ENCODE results near the gene SLC6A14. TPM values are rescaled to one million over a fixed set of nuclear protein-coding genes. Genes with fewer than 3 reads are reported as not detected.

SLC6A14 gene, protein sequence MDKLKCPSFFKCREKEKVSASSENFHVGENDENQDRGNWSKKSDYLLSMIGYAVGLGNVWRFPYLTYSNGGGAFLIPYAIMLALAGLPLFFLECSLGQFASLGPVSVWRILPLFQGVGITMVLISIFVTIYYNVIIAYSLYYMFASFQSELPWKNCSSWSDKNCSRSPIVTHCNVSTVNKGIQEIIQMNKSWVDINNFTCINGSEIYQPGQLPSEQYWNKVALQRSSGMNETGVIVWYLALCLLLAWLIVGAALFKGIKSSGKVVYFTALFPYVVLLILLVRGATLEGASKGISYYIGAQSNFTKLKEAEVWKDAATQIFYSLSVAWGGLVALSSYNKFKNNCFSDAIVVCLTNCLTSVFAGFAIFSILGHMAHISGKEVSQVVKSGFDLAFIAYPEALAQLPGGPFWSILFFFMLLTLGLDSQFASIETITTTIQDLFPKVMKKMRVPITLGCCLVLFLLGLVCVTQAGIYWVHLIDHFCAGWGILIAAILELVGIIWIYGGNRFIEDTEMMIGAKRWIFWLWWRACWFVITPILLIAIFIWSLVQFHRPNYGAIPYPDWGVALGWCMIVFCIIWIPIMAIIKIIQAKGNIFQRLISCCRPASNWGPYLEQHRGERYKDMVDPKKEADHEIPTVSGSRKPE
- 0.57 TPM for total RNA-seq

DNA sequence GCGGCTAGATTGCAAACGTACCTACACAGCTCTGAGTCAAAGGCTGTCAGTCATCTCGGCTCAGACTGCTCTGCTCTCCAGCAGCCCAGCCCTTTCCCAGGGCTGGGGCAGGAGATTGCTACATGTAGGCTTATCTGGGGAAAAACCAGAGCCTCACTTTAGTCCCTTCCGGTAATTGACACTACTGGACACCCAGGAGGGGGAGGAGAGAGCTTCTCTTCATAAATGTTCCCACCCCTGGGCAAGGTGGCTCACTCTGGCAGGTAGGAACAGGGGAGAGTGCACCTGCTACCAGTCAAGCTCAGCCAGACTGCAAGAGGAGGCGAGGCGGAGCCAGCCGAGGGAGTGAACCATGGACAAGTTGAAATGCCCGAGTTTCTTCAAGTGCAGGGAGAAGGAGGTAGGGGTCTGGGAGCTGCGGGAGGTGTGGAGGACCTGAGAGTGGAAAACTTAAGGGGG is at the start of gene SLC6A14:
TSS of gene SLC6A14 (plus strand) at position 249 of the 459 bp plus-strand sequence. CDS start at position 353, 104 bp downstream.
- no peak for DNase-seq (ENCODE audit: low spot score)

DNA sequence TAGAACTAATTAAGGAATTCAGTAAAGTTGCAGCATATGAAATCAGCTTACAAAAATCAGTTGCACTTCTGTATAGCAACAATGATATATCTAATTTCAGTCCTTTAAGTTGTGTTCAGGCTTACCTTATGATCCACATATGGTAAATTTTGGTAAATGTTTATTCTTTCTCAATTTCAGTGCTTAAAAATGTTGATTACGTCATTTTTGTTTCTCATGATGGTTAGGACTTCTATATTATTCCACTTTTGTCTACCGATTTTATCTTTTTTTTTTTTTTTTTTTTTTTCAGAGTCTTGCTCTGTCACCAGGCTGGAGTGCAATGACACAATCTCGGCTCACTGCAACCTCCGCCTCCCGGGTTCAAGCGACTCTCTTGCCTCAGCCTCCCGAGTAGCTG is 40.7 kb upstream of the SLC6A14 start:
- no peak for DNase-seq (ENCODE audit: low spot score)

DNA sequence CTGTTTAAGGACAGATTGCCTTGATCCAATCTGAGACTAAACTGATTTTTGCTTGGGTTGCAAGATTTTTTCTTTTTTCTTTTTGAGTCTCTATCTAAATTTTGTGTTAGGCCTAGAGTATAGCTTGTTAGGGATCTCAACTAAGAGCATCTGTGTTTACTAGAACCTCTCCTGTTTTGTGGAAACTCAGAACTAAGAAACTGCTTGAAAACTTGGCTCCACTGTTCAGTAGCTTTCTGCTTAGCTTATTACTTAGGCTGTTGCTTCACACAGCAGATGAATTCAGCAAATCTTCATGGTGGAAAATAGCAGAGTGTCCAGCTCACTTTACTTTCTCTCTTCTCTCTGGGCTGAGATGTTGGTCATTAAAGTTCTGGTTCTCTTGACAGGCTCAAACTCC is 36.7 kb upstream of the SLC6A14 start:
- DNase-seq (ENCODE audit: low spot score) = no peak

DNA sequence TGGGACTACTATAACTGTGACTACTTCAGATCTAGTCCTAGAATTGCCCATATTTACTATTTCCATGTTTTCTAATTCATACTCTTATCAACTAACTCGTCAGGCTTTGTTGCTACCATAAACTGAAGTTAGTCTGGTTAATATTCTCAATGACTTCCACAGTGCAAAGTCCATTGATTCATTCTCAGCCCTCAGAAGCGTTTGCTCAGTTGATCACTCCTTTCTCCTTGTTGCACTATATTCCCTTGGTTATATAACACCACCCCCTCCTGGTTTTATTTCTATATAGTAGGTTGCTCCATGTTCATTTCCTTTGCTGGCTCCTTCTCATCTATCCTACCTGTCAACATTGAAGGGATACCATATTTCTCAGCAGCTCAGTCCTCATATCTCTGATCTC is 27.2 kb upstream of the SLC6A14 start:
- DNase-seq (ENCODE audit: low spot score) = no peak

DNA sequence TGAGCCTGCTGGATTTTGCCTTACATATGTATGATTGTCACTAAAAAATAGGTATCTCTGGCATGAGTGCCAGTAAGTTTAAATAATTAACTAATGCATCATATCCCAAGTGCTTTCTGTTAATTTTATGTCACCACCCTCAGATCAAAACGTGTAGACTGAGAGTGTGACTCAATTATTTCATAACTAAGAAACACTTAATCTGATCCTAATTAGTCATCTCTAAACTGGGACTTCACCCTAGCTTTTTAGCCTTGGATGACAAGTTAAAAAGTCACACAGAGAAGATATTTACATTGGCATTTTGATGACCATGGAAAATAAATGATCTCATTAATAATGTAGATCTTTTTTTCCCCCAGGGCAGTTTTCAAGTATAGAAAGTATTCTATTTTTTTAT is 23.1 kb upstream of the SLC6A14 start:
- no peak for DNase-seq (ENCODE audit: low spot score)

DNA sequence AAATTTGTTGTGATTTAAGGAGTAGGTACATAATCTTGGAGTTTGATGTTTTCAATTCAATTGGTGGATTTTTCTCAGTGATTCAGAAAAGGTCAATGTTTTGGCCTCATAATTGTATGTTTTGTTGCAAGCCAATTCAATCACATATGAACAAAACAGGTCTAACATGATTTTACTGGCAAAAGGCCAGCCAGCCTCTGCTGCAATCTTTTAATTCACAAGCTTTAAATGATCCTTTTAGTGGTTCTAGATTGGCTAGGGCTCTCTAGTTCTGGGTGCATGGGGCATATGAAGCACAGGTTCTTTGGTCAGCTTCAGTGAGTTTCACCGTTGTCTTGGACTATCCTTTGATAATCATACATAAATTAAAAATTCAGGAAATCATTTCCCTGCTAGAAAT is 19.2 kb upstream of the SLC6A14 start:
- DNase-seq (ENCODE audit: low spot score) = no peak

DNA sequence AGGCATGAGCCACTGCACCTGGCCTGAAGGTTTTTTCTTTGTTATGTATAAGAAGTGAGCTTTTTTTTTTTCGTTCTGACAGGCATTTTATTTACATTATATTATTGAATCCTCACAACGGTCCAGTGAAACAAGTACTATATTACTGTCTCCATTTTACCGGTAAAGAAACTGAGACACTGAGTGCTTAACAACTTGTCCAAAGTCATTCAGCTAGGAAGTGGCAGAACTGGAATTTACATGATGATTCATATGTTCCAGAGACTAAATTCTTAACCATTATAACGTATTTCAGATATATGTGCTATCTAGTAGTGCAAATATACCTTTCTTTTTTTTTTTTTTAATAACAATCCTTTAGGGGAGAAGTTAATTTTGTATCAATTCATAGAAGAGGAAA is 18.4 kb upstream of the SLC6A14 start:
- no peak for DNase-seq (ENCODE audit: low spot score)

DNA sequence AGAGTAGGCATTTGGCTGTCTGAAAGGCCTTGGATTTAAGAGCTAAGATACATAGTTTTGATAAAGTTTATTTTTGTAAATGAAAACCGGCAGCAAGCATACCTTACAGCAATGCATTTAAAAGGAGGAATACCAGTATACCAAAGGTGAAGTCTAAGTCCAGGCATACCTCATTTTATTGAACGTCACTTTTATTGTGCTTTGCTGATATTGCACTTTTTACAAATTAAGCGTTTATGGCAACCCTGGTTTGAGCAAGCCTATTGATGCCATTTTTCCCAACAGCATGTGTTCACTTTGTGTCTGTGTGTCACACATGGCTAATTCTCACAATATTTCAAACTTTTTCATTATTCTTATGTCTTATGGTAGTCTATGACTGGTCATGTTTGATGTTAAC is 8.4 kb upstream of the SLC6A14 start:
- no peak for DNase-seq (ENCODE audit: low spot score)

DNA sequence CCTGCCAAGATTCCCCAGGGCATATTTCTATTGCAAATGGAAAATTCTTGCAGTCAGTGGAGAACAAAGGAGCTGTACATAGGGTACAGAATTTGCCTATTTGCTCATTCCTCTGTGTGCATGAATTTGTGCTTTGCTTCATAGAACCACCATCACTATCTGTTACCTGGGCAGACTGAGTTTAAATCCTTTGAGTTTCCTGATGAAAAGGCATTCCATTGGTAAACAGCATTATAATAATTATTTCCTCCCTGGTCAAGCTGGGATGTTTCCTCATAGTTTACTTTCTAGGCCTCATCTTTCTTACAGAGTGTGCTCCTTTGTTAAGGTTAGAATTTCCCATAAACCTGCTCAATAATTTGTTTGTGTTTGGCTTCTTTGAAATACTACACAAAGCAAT is 809 bp upstream of the SLC6A14 start:
- DNase-seq (ENCODE audit: low spot score) = no peak

DNA sequence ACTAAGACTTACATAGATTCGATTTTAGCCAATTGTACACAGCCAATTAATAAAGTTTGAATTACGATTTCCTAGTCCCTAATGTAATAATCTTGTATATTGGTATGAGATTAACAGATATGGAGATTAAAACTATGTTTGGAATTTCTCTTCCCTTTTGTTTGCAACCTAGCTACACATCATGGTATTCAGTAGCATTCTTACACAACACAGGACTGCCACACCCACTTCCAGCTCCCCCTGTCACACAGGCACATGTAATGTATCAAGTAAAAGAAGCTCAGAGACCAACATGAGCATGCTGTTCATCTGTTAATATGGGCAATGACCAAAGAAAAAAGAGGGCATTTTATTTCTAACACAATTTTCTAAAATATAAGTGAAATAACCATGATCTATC is 12.8 kb downstream of the SLC6A14 start:
- DNase-seq (ENCODE audit: low spot score) = no peak

DNA sequence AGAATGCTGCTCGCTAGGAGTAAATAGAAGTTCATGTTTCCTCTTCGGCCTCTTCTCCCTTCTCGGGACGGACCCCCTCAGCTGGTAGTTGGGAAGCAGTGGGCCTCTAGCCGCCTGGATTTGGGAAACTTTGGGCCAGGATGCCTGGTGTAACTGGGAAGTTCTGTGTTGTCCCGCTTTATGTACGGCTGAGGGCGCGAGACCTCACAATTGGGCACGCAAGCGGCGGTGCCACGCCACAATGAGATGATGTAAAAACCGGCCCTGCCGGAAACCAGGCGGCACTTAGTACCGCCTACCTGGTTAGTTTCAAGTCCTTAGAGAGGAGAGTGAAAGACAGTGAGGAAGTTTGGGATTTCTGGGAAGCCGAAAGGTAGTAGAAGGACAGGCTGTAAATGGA is 26.4 kb downstream of the SLC6A14 start, which contains the start of gene CT83:
TSS of gene CT83 (minus strand) at position 155 of the 400 bp plus-strand sequence. CDS start at position 35, 120 bp downstream.
- DNase-seq (ENCODE audit: low spot score) = no peak

DNA sequence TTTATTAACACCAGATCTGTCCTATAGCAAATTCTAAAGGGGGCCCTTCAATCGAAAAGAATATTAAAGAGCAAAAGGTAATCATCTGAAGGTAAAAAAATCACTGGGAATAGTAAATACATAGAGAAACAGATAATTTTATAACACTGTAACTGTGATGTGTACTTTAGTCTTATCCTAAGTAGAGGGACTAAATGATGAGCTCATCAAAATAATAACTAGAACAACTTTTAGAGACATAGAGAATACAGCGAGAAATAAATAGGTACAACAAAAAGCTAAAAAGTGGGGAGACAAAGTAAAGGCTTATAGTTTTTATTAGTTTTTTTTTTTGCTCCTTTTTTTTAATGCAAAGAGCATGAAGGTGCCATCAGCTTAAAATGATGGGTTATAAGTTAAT is 43.7 kb downstream of the SLC6A14 start:
- no peak for DNase-seq (ENCODE audit: low spot score)

DNA sequence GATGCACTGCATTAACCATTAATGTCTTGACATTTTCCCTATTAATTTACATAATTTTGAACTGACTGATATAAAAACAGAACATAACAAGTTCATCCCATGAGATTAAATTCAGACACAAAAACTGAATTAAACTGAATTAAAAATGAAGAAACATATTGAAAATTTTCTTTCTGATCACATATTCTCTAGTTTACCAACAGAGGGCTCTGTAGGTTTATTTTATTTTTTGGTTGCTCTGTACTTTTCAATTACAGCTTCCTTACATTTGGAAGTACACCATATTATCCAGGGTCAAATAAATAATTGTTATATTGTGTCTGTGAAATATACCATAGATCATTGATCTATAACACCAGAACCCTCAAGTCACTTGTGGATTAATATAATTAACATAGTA is 53.7 kb downstream of the SLC6A14 start:
- no peak for DNase-seq (ENCODE audit: low spot score)

DNA sequence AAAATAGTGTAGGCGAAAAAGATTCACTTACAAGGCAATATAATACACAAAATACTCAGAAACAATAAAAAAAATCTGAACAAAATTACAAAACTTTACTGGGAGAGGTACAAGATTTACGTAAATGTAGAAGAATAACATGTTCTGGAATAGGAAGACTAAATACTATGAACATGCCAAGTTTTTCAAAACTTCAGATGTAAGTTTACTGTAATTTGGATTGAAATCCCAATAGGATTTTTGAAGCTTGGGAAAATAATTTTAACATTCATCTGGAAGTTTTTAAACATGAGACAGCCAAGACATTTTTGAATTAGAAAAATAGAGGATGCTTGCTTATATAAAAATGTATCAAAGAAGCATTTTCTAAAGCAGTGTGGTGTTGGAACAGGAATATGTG is 56.9 kb downstream of the SLC6A14 start:
- DNase-seq (ENCODE audit: low spot score) = no peak

DNA sequence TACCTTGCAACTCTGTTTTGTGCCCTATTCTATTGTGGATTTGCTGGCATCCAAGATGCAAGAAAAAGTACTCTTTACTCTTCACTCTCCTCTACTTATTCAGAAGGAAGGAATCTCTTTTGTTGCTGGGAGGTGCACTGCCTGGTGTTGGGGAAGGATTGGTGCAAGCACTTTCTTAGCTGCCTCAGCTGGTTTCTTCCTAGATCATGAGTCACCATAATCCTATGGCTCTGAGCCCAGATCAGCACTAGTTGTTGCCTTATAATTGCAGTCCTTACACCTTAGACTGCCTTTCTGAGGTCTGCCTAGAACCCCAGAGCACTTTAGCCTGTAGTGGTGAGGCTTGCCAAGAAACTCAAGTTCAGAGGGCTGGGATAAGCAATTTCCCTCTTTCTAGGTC is 63.4 kb downstream of the SLC6A14 start:
- no peak for DNase-seq (ENCODE audit: low spot score)

Other genes with a start within 250 kb of the SLC6A14 start
- gene CT83, start 26.4 kb downstream of the SLC6A14 start, total RNA-seq = not detected

Measured in ureter (tissue), 1 donor.